Esophagus muscularis mucosa (tissue), 4 donors: ENCODE data around the gene AJAP1. TPM values are rescaled to one million over a fixed set of nuclear protein-coding genes. Genes with fewer than 3 reads are reported as not detected.
"Not testable (repeated sequence)": the region's sequence is repeated elsewhere in the genome, so short reads cannot be mapped to it uniquely, and the experiment has no call there.

Source experiments
- DNase-seq: peaks from one replicate; pipeline ENCODE4 v3.0.0-alpha.2; 2017; ENCODE audit errors: extremely low spot score
- H3K27ac ChIP-seq, 4 donors: fragments of 200-600 bp; sonication (generic); replicated peaks in 1 of 4; 1 replicate in 3 of 4; 2 replicates in 1 of 4; pipeline ENCODE4 v1.5.1; 2016 to 2019; ENCODE audit warnings: mild to moderate bottlenecking in 1 of 4
- H3K27me3 ChIP-seq, 4 donors: fragments of 200-600 bp; sonication (generic); one replicate each; pipeline versions ENCODE4 v1.5.1 to v1.6.0; 2016 to 2019
- H3K36me3 ChIP-seq, 4 donors: fragments of 200-600 bp; sonication (generic); one replicate each; pipeline ENCODE4 v1.5.1; 2016 to 2019
- H3K4me1 ChIP-seq, 4 donors: fragments of 200-600 bp; sonication (generic); one replicate each; pipeline ENCODE4 v1.5.1; 2016 to 2019
- H3K4me3 ChIP-seq, 4 donors: fragments of 200-600 bp; sonication (generic); 1 replicate in 2 of 4; 2 replicates in 2 of 4; pipeline ENCODE4 v1.5.1; 2016 to 2019; ENCODE audit warnings: mild to moderate bottlenecking in 4 of 4, moderate library complexity in 1 of 4
- H3K9me3 ChIP-seq, 4 donors: fragments of 200-600 bp; sonication (generic); 1 replicate in 3 of 4; 2 replicates in 1 of 4; pipeline ENCODE4 v1.5.1; 2016 to 2019
- EP300 ChIP-seq: sonication (generic); formaldehyde crosslinking; IDR thresholded peaks from one replicate; pipeline ENCODE4 v1.6.1; 2017; ENCODE audit warnings: antibody characterized with exemption
- POLR2A ChIP-seq: fragments of 450-650 bp; IDR thresholded peaks from one replicate; pipeline ENCODE4 v1.6.1; 2017; ENCODE audit warnings: antibody characterized with exemption, moderate library complexity, mild to moderate bottlenecking, low read depth
- POLR2AphosphoS5 ChIP-seq, 2 donors: sonication (generic); formaldehyde crosslinking; IDR thresholded peaks; one replicate each; pipeline ENCODE4 v1.6.1; 2017; ENCODE audit warnings: antibody characterized with exemption in 2 of 2
- WGBS: methylation state at CpG from one replicate; pipeline ENCODE4 v1.1.5; 2018; 5-methylcytosine and 5-hydroxymethylcytosine counted together
- intact Hi-C: fragments of 100-400 bp; cut with DNase I; formaldehyde crosslinking; loops from one replicate; pipeline ENCODE4 v1.15.1; 2023
- total RNA-seq, 4 donors: library from RNA; depleted of rRNA; stranded (reverse); fragments of >200 nt; gene quantifications; one replicate each; pipeline versions ENCODE4 v1.1.0 to v1.2.1, GENCODE V29; 2016
- TF ChIP-seq, protein P1 (sequence below), 3 experiments: fragments of 200-600 bp in 2 of 3; fragments of 450-650 bp in 1 of 3; sonication (generic) in 2 of 3; IDR thresholded peaks; one replicate each; pipeline ENCODE4 v1.5.1; 2017 to 2019; ENCODE audit warnings: antibody characterized with exemption in 3 of 3, mild to moderate bottlenecking in 2 of 3, moderate library complexity in 1 of 3

AJAP1 gene
- total RNA-seq, 4 donors from 2014 or later, result 0.40 to 0.84 (median 0.54) TPM

DNA sequence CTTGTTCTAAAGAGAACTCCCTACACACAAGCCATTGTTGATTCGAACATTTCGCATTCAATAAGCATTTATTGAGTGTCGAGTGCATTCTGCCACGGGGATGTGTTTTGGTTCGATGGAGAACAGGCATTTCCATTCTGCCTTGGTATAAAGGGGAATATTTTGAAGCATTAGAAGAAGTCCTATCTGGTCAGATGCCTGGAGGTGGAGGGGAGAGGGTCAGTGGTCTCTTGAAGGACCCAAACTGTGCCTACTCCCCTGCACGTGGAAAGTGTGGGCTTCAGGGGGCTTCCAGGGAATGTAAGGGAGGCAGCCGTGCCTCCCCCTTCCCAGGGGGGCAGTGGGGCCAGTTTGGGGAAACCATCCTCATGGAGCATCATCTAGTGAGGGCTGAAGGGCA is 8.3 kb downstream of the AJAP1 start:
- TF ChIP-seq POLR2AphosphoS5 (IDR thresholded peaks at IDR 0.05), result no peak
- TF ChIP-seq EP300, result no peak
- TF ChIP-seq, protein P1, sequence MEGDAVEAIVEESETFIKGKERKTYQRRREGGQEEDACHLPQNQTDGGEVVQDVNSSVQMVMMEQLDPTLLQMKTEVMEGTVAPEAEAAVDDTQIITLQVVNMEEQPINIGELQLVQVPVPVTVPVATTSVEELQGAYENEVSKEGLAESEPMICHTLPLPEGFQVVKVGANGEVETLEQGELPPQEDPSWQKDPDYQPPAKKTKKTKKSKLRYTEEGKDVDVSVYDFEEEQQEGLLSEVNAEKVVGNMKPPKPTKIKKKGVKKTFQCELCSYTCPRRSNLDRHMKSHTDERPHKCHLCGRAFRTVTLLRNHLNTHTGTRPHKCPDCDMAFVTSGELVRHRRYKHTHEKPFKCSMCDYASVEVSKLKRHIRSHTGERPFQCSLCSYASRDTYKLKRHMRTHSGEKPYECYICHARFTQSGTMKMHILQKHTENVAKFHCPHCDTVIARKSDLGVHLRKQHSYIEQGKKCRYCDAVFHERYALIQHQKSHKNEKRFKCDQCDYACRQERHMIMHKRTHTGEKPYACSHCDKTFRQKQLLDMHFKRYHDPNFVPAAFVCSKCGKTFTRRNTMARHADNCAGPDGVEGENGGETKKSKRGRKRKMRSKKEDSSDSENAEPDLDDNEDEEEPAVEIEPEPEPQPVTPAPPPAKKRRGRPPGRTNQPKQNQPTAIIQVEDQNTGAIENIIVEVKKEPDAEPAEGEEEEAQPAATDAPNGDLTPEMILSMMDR (IDR thresholded peaks at IDR 0.05), result no peak
- no peak for TF ChIP-seq POLR2A
- H3K9me3 ChIP-seq, result no peaks in the 10 kb centered on the region
- intact Hi-C loops, result no loop called here
- no peaks in the 10 kb centered on the region for H3K4me1 ChIP-seq
- H3K4me3 ChIP-seq, result no peak overlapping the region
- no peak for DNase-seq
- H3K27me3 ChIP-seq, result peaks cover 0 to 91% (median 8%) of the 10 kb centered on the region in 4 donors
- 73% methylated on average over 7 of the region's 7 CpGs for WGBS
- H3K27ac ChIP-seq, result no peak overlapping the region
- H3K36me3 ChIP-seq, result no peaks in the 10 kb centered on the region

DNA sequence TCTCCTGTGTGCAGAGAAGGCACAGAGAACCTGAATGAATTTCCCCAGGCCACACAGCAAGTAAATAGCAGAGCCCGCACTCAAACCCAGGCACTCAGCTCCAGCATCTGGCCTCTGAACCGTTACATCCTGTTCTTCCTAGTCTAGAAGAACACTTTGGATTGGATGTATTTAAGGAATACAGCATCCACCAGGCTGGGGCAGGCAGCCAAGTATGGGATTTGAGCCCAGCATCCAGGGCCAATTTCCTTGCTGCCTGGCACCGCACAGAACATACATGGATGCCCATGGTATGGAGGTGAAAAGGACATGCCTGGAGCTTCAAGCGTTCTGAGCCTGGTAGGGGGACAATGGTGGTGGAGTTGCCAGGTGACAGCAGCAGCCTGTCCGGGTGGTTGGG is 9.7 kb downstream of the AJAP1 start:
- 80% methylated on average over 3 of the region's 5 CpGs for WGBS
- no peak for DNase-seq
- H3K27me3 ChIP-seq, result peaks cover 0 to 77% (median 2%) of the 10 kb centered on the region in 4 donors
- TF ChIP-seq POLR2AphosphoS5 (IDR thresholded peaks at IDR 0.05) (no peak), EP300 (no peak), POLR2A (no peak)
- TF ChIP-seq, protein P1 (IDR thresholded peaks at IDR 0.05), result no peak
- no peaks in the 10 kb centered on the region for H3K4me1 ChIP-seq
- no peak overlapping the region for H3K4me3 ChIP-seq
- no peaks in the 10 kb centered on the region for H3K9me3 ChIP-seq
- intact Hi-C loops, result no loop called here
- no peak overlapping the region for H3K27ac ChIP-seq
- H3K36me3 ChIP-seq, result no peaks in the 10 kb centered on the region

DNA sequence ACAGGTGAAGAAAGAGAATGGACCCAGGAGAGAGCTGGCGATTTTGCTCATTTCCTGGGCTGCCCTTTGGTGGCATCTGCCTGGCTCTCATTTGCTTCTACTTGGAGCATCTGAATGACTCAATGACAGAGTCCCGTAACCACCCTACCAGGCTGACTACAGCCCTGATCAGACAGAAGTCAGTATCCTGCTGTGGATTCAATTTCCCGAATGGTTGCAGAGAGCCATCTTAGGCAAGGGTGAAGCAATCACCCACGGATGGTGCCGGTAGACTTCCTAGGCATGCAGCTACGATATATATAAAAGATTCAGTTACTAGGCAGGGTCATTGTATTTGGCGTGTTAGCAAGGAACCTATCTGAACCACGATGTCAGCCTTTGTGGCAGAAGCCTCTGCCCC is 10.2 kb downstream of the AJAP1 start:
- peaks cover 0 to 72% (median 0%) of the 10 kb centered on the region in 4 donors for H3K27me3 ChIP-seq
- no peak for DNase-seq
- H3K9me3 ChIP-seq, result no peaks in the 10 kb centered on the region
- no peak overlapping the region for H3K4me3 ChIP-seq
- WGBS, result 89% methylated on average over 7 of the region's 8 CpGs
- H3K36me3 ChIP-seq, result no peaks in the 10 kb centered on the region
- TF ChIP-seq, protein P1 (IDR thresholded peaks at IDR 0.05), result no peak
- TF ChIP-seq POLR2AphosphoS5 (IDR thresholded peaks at IDR 0.05) (no peak), EP300 (no peak), POLR2A (no peak)
- H3K27ac ChIP-seq, result no peak overlapping the region
- intact Hi-C loops, result no loop called here
- no peaks in the 10 kb centered on the region for H3K4me1 ChIP-seq

DNA sequence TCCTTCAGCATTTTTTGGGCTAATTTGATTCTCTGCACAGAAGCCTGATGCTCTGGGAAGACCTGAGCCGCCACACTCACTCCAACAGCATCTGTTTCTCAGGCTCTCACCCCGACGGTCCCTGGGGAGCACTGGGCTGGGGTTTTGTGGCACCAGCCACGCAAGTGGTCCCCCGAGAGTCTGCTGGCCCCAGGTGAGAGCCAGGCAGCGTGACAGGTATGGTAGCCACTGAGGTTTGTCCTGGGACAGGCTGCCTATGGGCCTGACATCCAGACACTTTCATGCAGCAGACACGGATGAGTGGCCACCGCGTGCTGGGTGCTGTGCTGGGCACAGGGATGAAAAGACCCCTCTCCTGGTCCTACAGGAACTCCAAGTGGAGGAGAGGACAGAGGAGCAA is 11.0 kb downstream of the AJAP1 start:
- peaks cover 0 to 64% (median 0%) of the 10 kb centered on the region in 4 donors for H3K27me3 ChIP-seq
- 81% methylated on average over 6 of the region's 9 CpGs for WGBS
- H3K27ac ChIP-seq, result no peak overlapping the region
- no peaks in the 10 kb centered on the region for H3K4me1 ChIP-seq
- no peaks in the 10 kb centered on the region for H3K9me3 ChIP-seq
- DNase-seq, result no peak
- H3K36me3 ChIP-seq, result no peaks in the 10 kb centered on the region
- intact Hi-C loops, result no loop called here
- no peak overlapping the region for H3K4me3 ChIP-seq
- TF ChIP-seq, protein P1 (IDR thresholded peaks at IDR 0.05), result no peak
- TF ChIP-seq POLR2AphosphoS5 (IDR thresholded peaks at IDR 0.05) (no peak), POLR2A (no peak), EP300 (no peak)

DNA sequence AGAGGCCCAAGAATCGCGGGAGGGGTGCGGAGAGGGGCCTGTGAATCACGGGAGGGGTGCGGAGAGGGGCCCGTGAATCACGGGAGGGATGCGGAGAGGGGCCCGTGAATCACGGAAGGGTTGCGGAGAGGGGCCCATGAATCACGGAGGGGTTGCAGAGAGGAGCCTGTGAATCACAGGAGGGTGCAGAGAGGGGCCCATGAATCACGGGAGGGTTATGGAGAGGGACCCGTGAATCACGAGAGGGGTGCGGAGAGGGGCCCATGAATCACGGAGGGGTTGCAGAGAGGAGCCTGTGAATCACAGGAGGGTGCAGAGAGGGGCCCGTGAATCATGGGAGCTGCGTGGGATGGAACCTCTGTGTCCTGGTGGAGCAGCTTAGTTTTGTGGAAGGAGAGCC is 12.3 kb downstream of the AJAP1 start:
- H3K9me3 ChIP-seq, H3K36me3 ChIP-seq, H3K4me3 ChIP-seq, H3K27ac ChIP-seq, H3K4me1 ChIP-seq, DNase-seq, intact Hi-C loops: not testable (repeated sequence)
- H3K27me3 ChIP-seq, result peaks cover 0 to 55% (median 0%) of the 10 kb centered on the region in 4 donors
- WGBS, result 94% methylated on average over 19 of the region's 19 CpGs
